HepG2 (cell line): ENCODE measurements around the gene SMCO4. TPM values are rescaled to one million over a fixed set of nuclear protein-coding genes. Genes with fewer than 3 reads are reported as not detected.
A peak's percentile ranks its signal among the peaks of the same experiment; 100 is the strongest.

Experiments used
- CAMTA2 ChIP-seq: sonication (generic); formaldehyde crosslinking; IDR thresholded peaks from 2 replicates; pipeline ENCODE4 v1.4.0; 2020; ENCODE audit warnings: mild to moderate bottlenecking, missing genetic modification reagents, borderline replicate concordance
- DRAP1 ChIP-seq: IDR thresholded peaks from 2 replicates; pipeline ENCODE4 v1.6.1; 2016; ENCODE audit warnings: missing genetic modification reagents, missing compliant biosample characterization
- ELF3 ChIP-seq: IDR thresholded peaks from 2 replicates; pipeline ENCODE4 v1.6.1; 2016; ENCODE audit warnings: missing genetic modification reagents, missing compliant biosample characterization
- JUNB ChIP-seq: sonication (generic); formaldehyde crosslinking; IDR thresholded peaks from 2 replicates; pipeline ENCODE4 v1.8.0; 2022; ENCODE audit warnings: missing genetic modification reagents, mild to moderate bottlenecking, borderline replicate concordance
- KDM6A ChIP-seq: IDR thresholded peaks from 2 replicates; pipeline ENCODE4 v1.6.1; 2016; ENCODE audit warnings: low read depth
- MTA1 ChIP-seq: sonication (generic); formaldehyde crosslinking; IDR thresholded peaks from 2 replicates; pipeline ENCODE4 v1.4.0; 2020; ENCODE audit warnings: missing genetic modification reagents, mild to moderate bottlenecking, borderline replicate concordance
- NCOA2 ChIP-seq: sonication (generic); formaldehyde crosslinking; IDR thresholded peaks from 2 replicates; pipeline ENCODE4 v1.8.0; 2022; ENCODE audit warnings: inconsistent platforms
- NFATC3 ChIP-seq: sonication (generic); formaldehyde crosslinking; IDR thresholded peaks from 2 replicates; pipeline ENCODE4 v1.5.1; 2020; ENCODE audit warnings: mild to moderate bottlenecking, missing genetic modification reagents
- ONECUT2 ChIP-seq: sonication (generic); formaldehyde crosslinking; IDR thresholded peaks from 2 replicates; pipeline ENCODE4 v1.4.0; 2020; ENCODE audit warnings: missing genetic modification reagents
- PHF21A ChIP-seq: sonication (generic); formaldehyde crosslinking; IDR thresholded peaks from 2 replicates; pipeline ENCODE4 v1.5.0; 2020; ENCODE audit warnings: mild to moderate bottlenecking, missing genetic modification reagents
- RNF219 ChIP-seq: sonication (generic); formaldehyde crosslinking; IDR thresholded peaks from 2 replicates; pipeline ENCODE4 v1.5.0; 2020; ENCODE audit warnings: mild to moderate bottlenecking, missing genetic modification reagents
- ZBTB46 ChIP-seq: sonication (generic); formaldehyde crosslinking; IDR thresholded peaks from 2 replicates; pipeline ENCODE4 v1.4.0; 2020; ENCODE audit warnings: mild to moderate bottlenecking, missing genetic modification reagents, borderline replicate concordance
- ZBTB7A ChIP-seq: sonication (generic); formaldehyde crosslinking; IDR thresholded peaks from 2 replicates; pipeline ENCODE4 v1.8.0; 2022; ENCODE audit warnings: mild to moderate bottlenecking, missing genetic modification reagents
- ZNF263 ChIP-seq: sonication (generic); formaldehyde crosslinking; IDR thresholded peaks from 2 replicates; pipeline ENCODE4 v1.4.0; 2020; ENCODE audit warnings: missing genetic modification reagents
- ZNF44 ChIP-seq: sonication (generic); formaldehyde crosslinking; IDR thresholded peaks from 2 replicates; pipeline ENCODE4 v1.5.1; 2020; ENCODE audit warnings: mild to moderate bottlenecking, missing genetic modification reagents
- ZNF512B ChIP-seq: sonication (generic); formaldehyde crosslinking; IDR thresholded peaks from 2 replicates; pipeline ENCODE4 v1.5.1; 2020; ENCODE audit warnings: missing genetic modification reagents, mild to moderate bottlenecking, borderline replicate concordance
- ZNF557 ChIP-seq: sonication (generic); formaldehyde crosslinking; IDR thresholded peaks from 2 replicates; pipeline ENCODE4 v1.4.0; 2020; ENCODE audit warnings: missing genetic modification reagents
- ZNF609 ChIP-seq: sonication (generic); formaldehyde crosslinking; IDR thresholded peaks from 2 replicates; pipeline ENCODE4 v1.4.0; 2020; ENCODE audit warnings: mild to moderate bottlenecking, missing genetic modification reagents, borderline replicate concordance
- polyA plus RNA-seq, 8 experiments: library from polyadenylated mRNA; depleted of rRNA in 3 of 8; stranded (reverse) in 7 of 8; unstranded in 1 of 8; fragments of >200 nt; fragmentation: Illumina TruSeq in 4 of 8; extraction: Trizol in 4 of 8; gene quantifications; 2 replicates each; pipeline versions ENCODE4 v1.2.1 to v1.2.3, GENCODE V29; 2011 to 2016; ENCODE audit warnings: low read depth in 4 of 8, missing spikeins in 1 of 8, mixed read lengths in 1 of 8; ENCODE audit not compliant: insufficient read depth in 1 of 8
- total RNA-seq, 5 experiments: library from RNA; depleted of rRNA; stranded (reverse); fragments of >200 nt; fragmentation: Illumina TruSeq; extraction: Trizol; gene quantifications; 2 replicates each; pipeline ENCODE4 v1.2.3, GENCODE V29; 2016; ENCODE audit warnings: low read depth in 1 of 5

Gene SMCO4
- total and polyA plus RNA-seq, 2 of the 13 experiments (the other 11 are each of a cell fraction or from before 2014, with no cell fraction given), result 10.6 to 28.5 TPM

- TF ChIP-seq CAMTA2 (no peak), ZBTB7A (CRISPR knock-in tag) (no peak), RNF219 (no peak), KDM6A (CRISPR knock-in tag) (no peak), ZNF609 (CRISPR knock-in tag) (0 out of 2 replicates have a peak, but pooled peaks have one; percentile 11), PHF21A (0 out of 2 replicates have a peak, but pooled peaks have one; percentile 40), ZBTB46 (CRISPR knock-in tag) (no peak), ELF3 (CRISPR knock-in tag) (no peak), ZNF44 (CRISPR knock-in tag) (no peak), ZNF557 (CRISPR knock-in tag) (no peak), MTA1 (CRISPR knock-in tag) (peak; percentile 76), JUNB (CRISPR knock-in tag) (no peak), NCOA2 (CRISPR knock-in tag) (no peak), DRAP1 (no peak), ZNF512B (0 out of 2 replicates have a peak, but pooled peaks have one; percentile 41), ONECUT2 (CRISPR knock-in tag) (peak; percentile 31; the same call in 1 of the 2 replicates), NFATC3 (CRISPR knock-in tag) (no peak), ZNF263 (CRISPR knock-in tag) (no peak)
Measured at GRCh38 chr11:93493252-93493897, 49.8 kb downstream of the SMCO4 start (continued).
